ENCODE measurements around the gene ATP2A2.

DNA sequence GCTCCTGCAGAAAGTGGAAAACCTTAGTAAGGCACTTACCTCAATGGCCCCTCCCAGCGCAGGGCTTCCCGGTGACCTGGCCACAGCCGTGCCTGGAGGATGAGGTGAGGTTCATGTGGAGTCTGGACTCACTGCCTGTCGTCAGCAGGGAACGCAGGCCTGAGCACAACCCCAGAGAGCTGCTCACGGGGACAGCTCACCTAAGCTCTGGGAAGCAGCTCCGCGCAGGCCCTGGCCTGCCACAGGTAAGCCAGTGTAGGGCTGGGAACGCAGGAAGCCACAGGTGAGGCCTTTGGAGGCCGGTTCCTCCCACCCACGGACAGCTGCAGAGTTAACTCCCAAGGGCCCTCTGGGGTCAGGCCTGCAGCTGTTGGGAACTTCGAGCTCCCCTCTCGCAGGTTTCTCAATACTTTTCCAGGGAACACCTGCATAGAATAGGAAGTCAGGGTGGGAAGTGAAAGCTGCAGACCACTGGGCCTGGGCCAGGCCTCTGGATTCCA lies 89.7 kb downstream of the ATP2A2 start:
- TF ChIP-seq, protein P1, sequence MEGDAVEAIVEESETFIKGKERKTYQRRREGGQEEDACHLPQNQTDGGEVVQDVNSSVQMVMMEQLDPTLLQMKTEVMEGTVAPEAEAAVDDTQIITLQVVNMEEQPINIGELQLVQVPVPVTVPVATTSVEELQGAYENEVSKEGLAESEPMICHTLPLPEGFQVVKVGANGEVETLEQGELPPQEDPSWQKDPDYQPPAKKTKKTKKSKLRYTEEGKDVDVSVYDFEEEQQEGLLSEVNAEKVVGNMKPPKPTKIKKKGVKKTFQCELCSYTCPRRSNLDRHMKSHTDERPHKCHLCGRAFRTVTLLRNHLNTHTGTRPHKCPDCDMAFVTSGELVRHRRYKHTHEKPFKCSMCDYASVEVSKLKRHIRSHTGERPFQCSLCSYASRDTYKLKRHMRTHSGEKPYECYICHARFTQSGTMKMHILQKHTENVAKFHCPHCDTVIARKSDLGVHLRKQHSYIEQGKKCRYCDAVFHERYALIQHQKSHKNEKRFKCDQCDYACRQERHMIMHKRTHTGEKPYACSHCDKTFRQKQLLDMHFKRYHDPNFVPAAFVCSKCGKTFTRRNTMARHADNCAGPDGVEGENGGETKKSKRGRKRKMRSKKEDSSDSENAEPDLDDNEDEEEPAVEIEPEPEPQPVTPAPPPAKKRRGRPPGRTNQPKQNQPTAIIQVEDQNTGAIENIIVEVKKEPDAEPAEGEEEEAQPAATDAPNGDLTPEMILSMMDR (conservative IDR thresholded peaks at IDR 0.05; ENCODE audit: low read depth, low read length) = no peak
- no peak for TF ChIP-seq EZH2phosphoT487 (IDR thresholded peaks at IDR 0.05; ENCODE audit: borderline replicate concordance, low read length)
